GM19468 (cell line): ENCODE measurements around the gene MEIOC.
"Not testable (repeated sequence)": the region's sequence is repeated elsewhere in the genome, so short reads cannot be mapped to it uniquely, and the experiment has no call there.

Experiments used
- ATAC-seq: cut with Tn5 transposase; IDR thresholded peaks from one replicate; pipeline ENCODE4 v1.9.1; 2021; ENCODE audit warnings: mild to moderate bottlenecking, moderate library complexity, moderate number of reproducible peaks; ENCODE audit not compliant: unreplicated experiment; ENCODE audit errors: extremely low read depth

Gene MEIOC

GRCh38 chr17:44700288-44700687 is 44.0 kb downstream of the MEIOC start:
- not testable (repeated sequence) for ATAC-seq

- ATAC-seq = no peak
Measured at GRCh38 chr17:44707755-44708400, 51.6 kb downstream of the MEIOC start.

GRCh38 chr17:44708401-44709263 is 52.4 kb downstream of the MEIOC start, which contains the start of gene DBF4B:
DBF4B (plus strand) TSS chr17:44708665; CDS start chr17:44708821, 156 bp downstream.
- no peak for ATAC-seq

GRCh38 chr17:44719444-44719843 is 63.2 kb downstream of the MEIOC start:
- ATAC-seq = no peak

DNA sequence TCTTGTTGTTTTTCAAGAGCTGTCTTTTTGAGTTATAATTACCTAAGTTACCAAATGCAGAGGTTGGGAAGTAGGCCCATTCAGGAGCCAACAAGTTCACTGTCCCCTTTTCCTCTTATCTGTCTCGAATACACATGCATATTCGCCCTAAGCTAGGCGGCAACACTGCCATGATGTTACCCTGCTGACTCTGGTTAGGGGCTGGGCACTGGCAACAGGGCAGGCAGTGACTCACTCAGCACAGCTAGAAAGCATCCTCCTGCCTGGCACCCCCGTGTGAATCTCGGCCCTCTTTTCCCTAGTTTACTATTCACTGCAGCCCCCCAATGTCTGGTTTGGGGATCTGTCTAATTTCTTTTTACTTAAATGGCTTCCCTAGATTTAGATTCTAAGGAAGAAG is 66.0 kb downstream of the MEIOC start:
- ATAC-seq = no peak
